Mucosa of descending colon (tissue), 3 donors: ENCODE data around the gene CYP4B1. TPM values are rescaled to one million over a fixed set of nuclear protein-coding genes. Genes with fewer than 3 reads are reported as not detected.
"Not testable (repeated sequence)": the region's sequence is repeated elsewhere in the genome, so short reads cannot be mapped to it uniquely, and the experiment has no call there.

Experiments
- ATAC-seq: fragments of 200-7000 bp; cut with Tn5 transposase; one replicate; pipeline ENCODE4 v1.9.1; 2020; ENCODE audit warnings: mild to moderate bottlenecking, moderate library complexity
- DNase-seq, 3 donors: peaks; one replicate each; pipeline ENCODE4 v3.0.0-alpha.2; 2020
- H3K36me3 ChIP-seq: fragments of 200-600 bp; one replicate; pipeline ENCODE4 v1.8.0; 2021; ENCODE audit warnings: low read depth, mild to moderate bottlenecking
- H3K4me1 ChIP-seq: fragments of 200-600 bp; one replicate; pipeline ENCODE4 v1.8.0; 2021; ENCODE audit warnings: low read depth, mild to moderate bottlenecking
- H3K4me3 ChIP-seq: fragments of 200-600 bp; one replicate; pipeline ENCODE4 v1.8.0; 2021; ENCODE audit warnings: mild to moderate bottlenecking
- H3K9me3 ChIP-seq: fragments of 200-600 bp; one replicate; pipeline ENCODE4 v1.8.0; 2021; ENCODE audit warnings: mild to moderate bottlenecking
- CTCF ChIP-seq: fragments of 200-600 bp; IDR thresholded peaks from one replicate; pipeline ENCODE4 v1.8.0; 2022; ENCODE audit warnings: antibody characterized with exemption, mild to moderate bottlenecking
- intact Hi-C, 2 donors: fragments of 100-400 bp; cut with DNase I in 1 of 2; cut with micrococcal nuclease in 1 of 2; formaldehyde crosslinking; loops; one replicate each; pipeline versions ENCODE4 v1.11.0 to v1.11.1; 2022; cut with DNase I, micrococcal nuclease
- long read RNA-seq, 2 donors: library from polyadenylated mRNA; unstranded; transcript quantifications; one replicate each; pipeline ENCODE4 v2.0.0, GENCODE V29; 2019 to 2021
- total RNA-seq, 3 donors: library from RNA; stranded (reverse); fragmentation: NEBNext Ultra II Directional in 2 of 3; extraction: Animal tissue kit (Norgen Biotek cat#: 25700) in 2 of 3; gene quantifications; one replicate each; pipeline versions ENCODE4 v1.2.1 to v1.2.4, GENCODE V29; 2021 to 2023
- donor health status: DM: no; HTN: no; CAD: no; lungs with moderate emphysema.
- donor health status: DM: no; HTN: no; CAD: no.
- donor health status: DM: no; HTN: yes; CAD: no.

The CYP4B1 gene
- 10 to 100 TPM in 1 of 3 donors, 1 to 10 TPM in 1, under 1 TPM in 1; 0.98 to 11.0 (median 5.5) TPM for total RNA-seq
- long read RNA-seq, donor 1, transcript CYP4B1-203 (12 exons, 2,110 nt): major isoform, 9 of 19 reads
- long read RNA-seq, donor 1, partial matches to known transcripts: 4 of 19 reads
- long read RNA-seq, donor 1, other reads (novel, unspliced or antisense): 2 of 19 reads
- long read RNA-seq, donor 2, partial matches to known transcripts: 0 of 3 reads
- long read RNA-seq, donor 2, other reads (novel, unspliced or antisense): 2 of 3 reads

GRCh38 chr1:46798810-46799209 lies at the start of gene CYP4B1:
Gene CYP4B1 (plus strand): TSS chr1:46799046. CDS start chr1:46799082, 36 bp downstream.
- TF ChIP-seq CTCF: no peak
- peaks cover 3% of the 10 kb centered on the region for H3K4me1 ChIP-seq
- peak; percentile 56 to 68 (median 61) for DNase-seq
- no peaks in the 10 kb centered on the region for H3K9me3 ChIP-seq
- H3K4me3 ChIP-seq: no peak within 1 kb of the TSS
- H3K36me3 ChIP-seq: no peaks in the 10 kb centered on the region
- intact Hi-C loops: no loop called here
- ATAC-seq: peak; percentile 73

DNA sequence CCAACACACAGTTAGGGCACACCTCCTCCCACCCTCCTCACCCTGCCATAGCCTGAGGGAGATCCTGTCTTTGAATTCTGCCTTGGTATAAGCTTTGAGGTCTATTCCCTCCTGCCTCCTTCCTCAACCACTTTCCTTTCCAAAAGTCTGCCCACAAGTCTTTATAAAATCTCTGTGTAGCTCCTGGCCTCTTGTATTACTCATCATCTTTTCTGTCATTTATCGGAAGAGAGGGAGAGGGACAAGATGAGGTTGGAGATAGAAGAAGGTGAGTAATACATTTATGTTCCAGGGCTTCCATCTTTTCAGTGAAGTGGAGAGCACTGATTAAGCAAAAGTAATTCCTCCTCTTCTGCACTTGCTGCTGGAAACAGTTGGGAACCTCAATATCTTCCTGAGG lies 49.4 kb upstream of the CYP4B1 start:
- Histone ChIP-seq H3K9me3 (no peaks in the 10 kb centered on the region), H3K4me3 (no peak overlapping the region), H3K4me1 (peaks cover 2% of the 10 kb centered on the region), H3K36me3 (no peaks in the 10 kb centered on the region)
- intact Hi-C loops: no loop called here
- DNase-seq: no peak
- ATAC-seq: no peak
- no peak for TF ChIP-seq CTCF

GRCh38 chr1:46749921-46750404 lies 48.9 kb upstream of the CYP4B1 start:
- peak; percentile 38 for ATAC-seq
- intact Hi-C loops: no loop called here
- H3K36me3 ChIP-seq: no peaks in the 10 kb centered on the region
- H3K9me3 ChIP-seq: no peaks in the 10 kb centered on the region
- no peak for TF ChIP-seq CTCF
- H3K4me1 ChIP-seq: peaks cover 2% of the 10 kb centered on the region
- DNase-seq: no peak
- H3K4me3 ChIP-seq: no peak overlapping the region

DNA sequence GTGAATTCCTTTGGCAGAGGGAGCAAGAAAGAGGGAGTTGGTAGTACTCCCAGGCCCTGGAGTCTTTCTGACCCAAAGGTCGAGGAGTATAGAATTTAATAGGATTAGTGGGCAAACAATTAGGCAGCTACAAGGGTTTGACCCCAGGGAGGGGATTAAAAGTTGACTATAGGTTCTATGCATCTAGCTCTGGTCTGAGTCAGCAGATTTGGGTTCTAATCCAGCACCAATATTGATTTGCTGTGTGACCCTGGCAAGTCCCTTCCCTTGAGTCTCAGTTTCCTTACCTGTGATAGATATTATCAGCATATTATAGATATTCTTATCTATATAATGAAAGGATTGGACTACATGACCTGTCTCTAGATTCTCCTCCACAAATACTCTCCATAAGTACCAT lies 44.9 kb upstream of the CYP4B1 start:
- H3K36me3 ChIP-seq: no peaks in the 10 kb centered on the region
- no peak for TF ChIP-seq CTCF
- H3K9me3 ChIP-seq: no peaks in the 10 kb centered on the region
- H3K4me1 ChIP-seq: peaks cover 2% of the 10 kb centered on the region
- intact Hi-C loops: no loop called here
- ATAC-seq (no peak), DNase-seq (no peak)
- no peak overlapping the region for H3K4me3 ChIP-seq

- H3K9me3 ChIP-seq, H3K4me1 ChIP-seq, intact Hi-C loops, H3K4me3 ChIP-seq, H3K36me3 ChIP-seq: not testable (repeated sequence)
- peak; percentile 65 for ATAC-seq
- DNase-seq: peak in 1 of 3 donors; percentile 12
Observed at GRCh38 chr1:46754707-46755106, 44.1 kb upstream of the CYP4B1 start.

DNA sequence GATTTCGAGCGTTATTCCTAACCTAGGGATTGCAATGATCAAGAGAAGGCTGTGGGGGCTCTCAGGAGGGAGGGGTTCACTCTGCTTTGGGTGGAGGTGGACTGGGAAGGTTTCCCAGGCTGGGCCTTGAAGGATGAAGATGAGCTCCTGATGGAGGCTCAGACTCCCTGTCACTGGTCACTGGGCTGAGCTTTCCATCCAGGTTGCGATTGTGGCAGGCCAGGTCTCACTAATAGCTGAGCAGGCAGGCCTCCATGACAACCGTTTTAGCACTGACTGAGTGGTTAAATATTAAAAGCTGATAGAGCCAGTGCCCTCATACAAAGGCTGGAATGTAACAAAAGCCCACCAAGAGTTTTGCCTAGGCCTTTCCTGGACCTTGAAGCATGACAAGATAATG lies 43.7 kb upstream of the CYP4B1 start:
- no peaks in the 10 kb centered on the region for H3K36me3 ChIP-seq
- DNase-seq (no peak), ATAC-seq (peak; percentile 21)
- intact Hi-C loops: no loop called here
- H3K4me1 ChIP-seq: peaks cover 2% of the 10 kb centered on the region
- H3K4me3 ChIP-seq: no peak overlapping the region
- no peak for TF ChIP-seq CTCF
- no peaks in the 10 kb centered on the region for H3K9me3 ChIP-seq
